Measurements from ENCODE around the gene POLD2. TPM values are rescaled to one million over a fixed set of nuclear protein-coding genes. Genes with fewer than 3 reads are reported as not detected.

The POLD2 gene
- total and polyA plus RNA-seq, 2 donors = 37.5 to 73.5 TPM

Small RNA genes lying within 50 kb of the gene (small RNA-seq; reads per million reads assigned to genes)
- not detected for gene RNA5SP230

Other genes with a start within 250 kb of the POLD2 start
- 24.1 TPM for gene URGCP, start 217.0 kb downstream of the POLD2 start, total RNA-seq
- 26.2 TPM for gene URGCP, start 217.0 kb downstream of the POLD2 start, polyA plus RNA-seq
- gene UBE2D4, start 197.1 kb downstream of the POLD2 start, total RNA-seq = 12.7 TPM
- 23.5 TPM for gene UBE2D4, start 197.1 kb downstream of the POLD2 start, polyA plus RNA-seq
- gene SPDYE1, start 125.7 kb downstream of the POLD2 start, total RNA-seq = not detected
- gene SPDYE1, start 125.7 kb downstream of the POLD2 start, polyA plus RNA-seq = not detected
- gene DBNL, start 78.8 kb downstream of the POLD2 start, total RNA-seq = 56.0 TPM
- gene DBNL, start 78.8 kb downstream of the POLD2 start, polyA plus RNA-seq = 111 TPM
- gene PGAM2, start 58.0 kb downstream of the POLD2 start, total RNA-seq = 3.1 TPM
- 0.71 TPM for gene PGAM2, start 58.0 kb downstream of the POLD2 start, polyA plus RNA-seq
- 10.2 TPM for gene POLM, start 41.0 kb downstream of the POLD2 start, total RNA-seq
- gene POLM, start 41.0 kb downstream of the POLD2 start, polyA plus RNA-seq = 22.2 TPM
- gene AEBP1, start 19.2 kb downstream of the POLD2 start, total RNA-seq = 57.2 TPM
- 247 TPM for gene AEBP1, start 19.2 kb downstream of the POLD2 start, polyA plus RNA-seq
- gene MYL7, start 17.8 kb upstream of the POLD2 start, total RNA-seq = 2.7 TPM
- gene MYL7, start 17.8 kb upstream of the POLD2 start, polyA plus RNA-seq = 1.9 TPM
- 1.4 TPM for gene GCK, start 65.9 kb upstream of the POLD2 start, total RNA-seq
- gene GCK, start 65.9 kb upstream of the POLD2 start, polyA plus RNA-seq = 2.1 TPM
- 25.3 TPM for gene YKT6, start 77.4 kb upstream of the POLD2 start, total RNA-seq
- 58.0 TPM for gene YKT6, start 77.4 kb upstream of the POLD2 start, polyA plus RNA-seq
- 1.5 TPM for gene CAMK2B, start 202.0 kb upstream of the POLD2 start, total RNA-seq
- 0.32 TPM for gene CAMK2B, start 202.0 kb upstream of the POLD2 start, polyA plus RNA-seq